HG03097 (cell line): Measurements from ENCODE around the gene PCED1B.
"Not testable (repeated sequence)": the region's sequence is repeated elsewhere in the genome, so short reads cannot be mapped to it uniquely, and the experiment has no call there.

ENCODE experiments used
- ATAC-seq: cut with Tn5 transposase; IDR thresholded peaks from one replicate; pipeline ENCODE4 v1.9.1; 2021; ENCODE audit not compliant: unreplicated experiment, low FRiP score

PCED1B gene

GRCh38 chr12:47112679-47113078 is 33.3 kb downstream of the PCED1B start:
- ATAC-seq, result no peak

GRCh38 chr12:47114481-47114892 is 35.1 kb downstream of the PCED1B start:
- no peak for ATAC-seq

- ATAC-seq, result not testable (repeated sequence)
These were observed 37.9 kb downstream of the PCED1B start for GRCh38 chr12:47117305-47117704.

GRCh38 chr12:47120736-47121135 is 41.3 kb downstream of the PCED1B start:
- no peak for ATAC-seq

- ATAC-seq, result no peak
These were observed 41.7 kb downstream of the PCED1B start for GRCh38 chr12:47121146-47121545.

GRCh38 chr12:47122602-47123001 is 43.2 kb downstream of the PCED1B start:
- no peak for ATAC-seq

GRCh38 chr12:47123730-47124129 is 44.3 kb downstream of the PCED1B start:
- ATAC-seq, result no peak

GRCh38 chr12:47124451-47124850 is 45.0 kb downstream of the PCED1B start:
- no peak for ATAC-seq

GRCh38 chr12:47126246-47126645 is 46.8 kb downstream of the PCED1B start:
- ATAC-seq, result no peak

GRCh38 chr12:47131011-47131410 is 51.6 kb downstream of the PCED1B start:
- ATAC-seq, result no peak

GRCh38 chr12:47134005-47134404 is 54.6 kb downstream of the PCED1B start:
- ATAC-seq, result no peak

- ATAC-seq, result no peak
These were observed 56.2 kb downstream of the PCED1B start for GRCh38 chr12:47135578-47135977.

GRCh38 chr12:47139000-47139681 is 59.7 kb downstream of the PCED1B start:
- ATAC-seq, result no peak

- ATAC-seq, result no peak
These were observed 62.0 kb downstream of the PCED1B start for GRCh38 chr12:47141459-47141858.

- ATAC-seq, result no peak
These were observed 65.3 kb downstream of the PCED1B start for GRCh38 chr12:47144769-47145168.

- ATAC-seq, result no peak
These were observed 65.8 kb downstream of the PCED1B start for GRCh38 chr12:47145188-47145587.

GRCh38 chr12:47147739-47148138 is 68.3 kb downstream of the PCED1B start:
- no peak for ATAC-seq

- no peak for ATAC-seq
These were observed 69.7 kb downstream of the PCED1B start for GRCh38 chr12:47149146-47149545.

GRCh38 chr12:47152095-47152494 is 72.7 kb downstream of the PCED1B start:
- no peak for ATAC-seq

GRCh38 chr12:47155457-47156166 is 76.2 kb downstream of the PCED1B start:
- ATAC-seq, result no peak

GRCh38 chr12:47156167-47156736 is 76.8 kb downstream of the PCED1B start:
- ATAC-seq, result no peak

GRCh38 chr12:47158792-47159191 is 79.4 kb downstream of the PCED1B start:
- no peak for ATAC-seq
